Stomach (tissue), 9 donors: Measurements from ENCODE around the gene EIF5AL1. TPM values are rescaled to one million over a fixed set of nuclear protein-coding genes. Genes with fewer than 3 reads are reported as not detected.
A peak's percentile ranks its signal among the peaks of the same experiment; 100 is the strongest.

Experiments
- DNase-seq, 2 donors: peaks; one replicate each; pipeline versions ENCODE4 v3.0.0 to v3.0.0-alpha.2; 2013 to 2019
- H3K27ac ChIP-seq, 5 donors: fragments of 200-600 bp in 4 of 5; sonication (generic) in 4 of 5; one replicate each; pipeline ENCODE4 v1.5.1; 2013 to 2019; ENCODE audit warnings: mild to moderate bottlenecking in 1 of 5, moderate library complexity in 1 of 5
- H3K27me3 ChIP-seq, 3 donors: fragments of 200-600 bp; sonication (generic); one replicate each; pipeline ENCODE4 v1.5.1; 2017 to 2019; ENCODE audit warnings: mixed run types in 1 of 3
- H3K36me3 ChIP-seq, 4 donors: fragments of 200-600 bp; sonication (generic); 1 replicate in 3 of 4; 2 replicates in 1 of 4; pipeline ENCODE4 v1.5.1; 2016 to 2019
- H3K4me1 ChIP-seq, 4 donors: fragments of 200-600 bp; sonication (generic); one replicate each; pipeline ENCODE4 v1.5.1; 2016 to 2019
- H3K4me3 ChIP-seq, 4 donors: fragments of 200-600 bp; sonication (generic) in 3 of 4; one replicate each; pipeline ENCODE4 v1.5.1; 2016 to 2019; ENCODE audit warnings: mild to moderate bottlenecking in 1 of 4
- H3K9me3 ChIP-seq, 4 donors: fragments of 200-600 bp; sonication (generic); one replicate each; pipeline ENCODE4 v1.5.1; 2016 to 2019
- CTCF ChIP-seq, 7 experiments: fragments of 450-650 bp in 4 of 7; fragments of 200-600 bp in 3 of 7; sonication (generic) in 3 of 7; IDR thresholded peaks; one replicate each; pipeline ENCODE4 v1.5.1; 2016 to 2019; ENCODE audit warnings: antibody characterized with exemption in 7 of 7, control low read depth in 2 of 7, mild to moderate bottlenecking in 1 of 7
- EP300 ChIP-seq: sonication (generic); formaldehyde crosslinking; IDR thresholded peaks from one replicate; pipeline ENCODE4 v1.6.1; 2017; ENCODE audit warnings: antibody characterized with exemption
- POLR2A ChIP-seq, 4 donors: fragments of 450-650 bp; IDR thresholded peaks; one replicate each; pipeline ENCODE4 v1.6.1; 2016; ENCODE audit warnings: antibody characterized with exemption in 4 of 4, control low read depth in 2 of 4, mild to moderate bottlenecking in 1 of 4, moderate library complexity in 1 of 4
- POLR2AphosphoS5 ChIP-seq, 3 donors: sonication (generic); formaldehyde crosslinking; IDR thresholded peaks; one replicate each; pipeline ENCODE4 v1.6.1; 2016; ENCODE audit warnings: antibody characterized with exemption in 3 of 3
- WGBS, 5 donors: extraction: QIAGEN DNeasy Blood & Tissue Kit in 3 of 5; methylation state at CpG; one replicate each; pipeline versions ENCODE4 v1.1.5 to v1.1.7; 2013 to 2018; 5-methylcytosine and 5-hydroxymethylcytosine counted together
- intact Hi-C: fragments of 100-400 bp; cut with DNase I; formaldehyde crosslinking; loops from one replicate; pipeline ENCODE4 v1.15.1; 2023; ENCODE audit warnings: low total_unique reads
- polyA plus RNA-seq, 3 donors: library from polyadenylated mRNA; stranded (reverse); fragments of 200-250 nt; gene quantifications; one replicate each; pipeline ENCODE4 v1.2.3, GENCODE V29; 2013
- total RNA-seq, 5 donors: library from RNA; depleted of rRNA; stranded (reverse); fragments of >200 nt; gene quantifications; one replicate each; pipeline versions ENCODE4 v1.1.0 to v1.2.3, GENCODE V29; 2014 to 2016
- donor health status: healthy with polysubstance abuse.
- donor health status: Bipolar disorder and iron deficiency.
- donor health status: healthy.

EIF5AL1 gene
- total and polyA plus RNA-seq, 8 donors: 0.18 to 0.75 (median 0.46) TPM; not detected in 3

- TF ChIP-seq EP300 (no peak), POLR2A (IDR thresholded peaks at IDR 0.05) (no peak), CTCF (IDR thresholded peaks at IDR 0.05) (no peak), POLR2AphosphoS5 (IDR thresholded peaks at IDR 0.05) (no peak)
- Histone ChIP-seq H3K36me3 (no peaks in the 10 kb centered on the region), H3K27ac (no peak overlapping the region), H3K4me1 (peaks cover 0 to 5% (median 0%) of the 10 kb centered on the region in 4 donors), H3K4me3 (no peak overlapping the region), H3K27me3 (no peaks in the 10 kb centered on the region), H3K9me3 (no peaks in the 10 kb centered on the region)
- 83 to 91% (median 84%) methylated on average over 7 of the region's 7 CpGs for WGBS, 5 donors
- intact Hi-C loops: no loop called here
- no peak for DNase-seq
Observed at GRCh38 chr10:79477456-79477855, 34.9 kb upstream of the EIF5AL1 start.

GRCh38 chr10:79479283-79479909, 32.9 kb upstream of the EIF5AL1 start:
- H3K4me1 ChIP-seq: no peaks in the 10 kb centered on the region
- H3K36me3 ChIP-seq: no peaks in the 10 kb centered on the region
- intact Hi-C loops: no loop called here
- no peak overlapping the region for H3K4me3 ChIP-seq
- 80 to 89% (median 83%) methylated on average over 3 of the region's 3 CpGs for WGBS, 5 donors
- no peaks in the 10 kb centered on the region for H3K9me3 ChIP-seq
- no peaks in the 10 kb centered on the region for H3K27me3 ChIP-seq
- H3K27ac ChIP-seq: no peak overlapping the region
- TF ChIP-seq EP300 (no peak), POLR2A (IDR thresholded peaks at IDR 0.05) (no peak), CTCF (IDR thresholded peaks at IDR 0.05) (no peak), POLR2AphosphoS5 (IDR thresholded peaks at IDR 0.05) (no peak)
- no peak for DNase-seq

- Histone ChIP-seq H3K27ac (peak overlapping the region in 1 of 5 donors; percentile 16), H3K4me3 (no peak overlapping the region), H3K4me1 (peaks cover 0 to 1% (median under 1%) of the 10 kb centered on the region in 4 donors), H3K36me3 (no peaks in the 10 kb centered on the region), H3K9me3 (no peaks in the 10 kb centered on the region), H3K27me3 (no peaks in the 10 kb centered on the region)
- intact Hi-C loops: no loop called here
- no peak for DNase-seq
- WGBS, 5 donors: 87 to 97% (median 92%) methylated on average over 1 of the region's 1 CpG
- TF ChIP-seq CTCF (IDR thresholded peaks at IDR 0.05): no peak
- TF ChIP-seq POLR2A (IDR thresholded peaks at IDR 0.05): no peak
- no peak for TF ChIP-seq POLR2AphosphoS5 (IDR thresholded peaks at IDR 0.05)
- TF ChIP-seq EP300: no peak
Observed at GRCh38 chr10:79482304-79482703, 30.0 kb upstream of the EIF5AL1 start.

GRCh38 chr10:79482741-79483140, 29.6 kb upstream of the EIF5AL1 start:
- H3K36me3 ChIP-seq: no peaks in the 10 kb centered on the region
- WGBS, 5 donors: 73 to 80% (median 77%) methylated on average over 4 of the region's 4 CpGs
- peaks cover 0 to 6% (median 4%) of the 10 kb centered on the region in 4 donors for H3K4me1 ChIP-seq
- no peaks in the 10 kb centered on the region for H3K9me3 ChIP-seq
- DNase-seq: no peak
- H3K27ac ChIP-seq: peak overlapping the region in 2 of 5 donors; percentile 16 to 66
- intact Hi-C loops: no loop called here
- no peak overlapping the region for H3K4me3 ChIP-seq
- TF ChIP-seq CTCF (IDR thresholded peaks at IDR 0.05): no peak
- TF ChIP-seq EP300: no peak
- no peak for TF ChIP-seq POLR2AphosphoS5 (IDR thresholded peaks at IDR 0.05)
- no peak for TF ChIP-seq POLR2A (IDR thresholded peaks at IDR 0.05)
- no peaks in the 10 kb centered on the region for H3K27me3 ChIP-seq
